Femur (tissue), 1 donor: ENCODE data around the gene PPM1M.
"Not testable (repeated sequence)": the region's sequence is repeated elsewhere in the genome, so short reads cannot be mapped to it uniquely, and the experiment has no call there.

ENCODE experiments used
- DNase-seq: peaks from one replicate; pipeline ENCODE4 v3.0.0-alpha.2; 2017

PPM1M gene

GRCh38 chr3:52247409-52248164 lies 2.0 kb downstream of the PPM1M start:
- DNase-seq: no peak

GRCh38 chr3:52248165-52248541 lies 2.6 kb downstream of the PPM1M start:
- DNase-seq: no peak

GRCh38 chr3:52248816-52249547 lies 3.4 kb downstream of the PPM1M start:
- DNase-seq: peak; percentile 27

- DNase-seq: no peak
These were observed 4.1 kb downstream of the PPM1M start for GRCh38 chr3:52249683-52250082.

- DNase-seq: no peak
These were observed 4.6 kb downstream of the PPM1M start for GRCh38 chr3:52250122-52250521.

- DNase-seq: peak; percentile 61
These were observed 8.1 kb downstream of the PPM1M start for GRCh38 chr3:52253314-52254304.

- DNase-seq: no peak
These were observed 9.0 kb downstream of the PPM1M start for GRCh38 chr3:52254608-52255007.

- DNase-seq: no peak
These were observed 10.6 kb downstream of the PPM1M start for GRCh38 chr3:52256159-52256558.

GRCh38 chr3:52256622-52257021 lies 11.1 kb downstream of the PPM1M start:
- DNase-seq: no peak

GRCh38 chr3:52257911-52258310 lies 12.4 kb downstream of the PPM1M start:
- DNase-seq: no peak

- DNase-seq: no peak
These were observed 13.5 kb downstream of the PPM1M start for GRCh38 chr3:52259035-52259434.

GRCh38 chr3:52259448-52259847 lies 13.9 kb downstream of the PPM1M start:
- DNase-seq: no peak

GRCh38 chr3:52262447-52262846 lies 16.9 kb downstream of the PPM1M start:
- no peak for DNase-seq

- DNase-seq: no peak
These were observed 19.8 kb downstream of the PPM1M start for GRCh38 chr3:52265387-52265786.

- DNase-seq: no peak
These were observed 22.5 kb downstream of the PPM1M start for GRCh38 chr3:52268036-52268435.

- DNase-seq: no peak
These were observed 24.2 kb downstream of the PPM1M start for GRCh38 chr3:52269776-52270175.

- DNase-seq: no peak
These were observed 24.7 kb downstream of the PPM1M start for GRCh38 chr3:52270252-52270754.

GRCh38 chr3:52272172-52272571 lies 26.6 kb downstream of the PPM1M start:
- not testable (repeated sequence) for DNase-seq

GRCh38 chr3:52272831-52273230 lies 27.3 kb downstream of the PPM1M start:
- no peak for DNase-seq

GRCh38 chr3:52274781-52275180 lies 29.2 kb downstream of the PPM1M start:
- not testable (repeated sequence) for DNase-seq

- peak; percentile 84 for DNase-seq
These were observed 31.8 kb downstream of the PPM1M start for GRCh38 chr3:52277071-52277964.

- DNase-seq: no peak
These were observed 32.5 kb downstream of the PPM1M start for GRCh38 chr3:52277972-52278509.
